HG02884 (cell line): ENCODE measurements around the gene GABBR1.
"Not testable (repeated sequence)": the region's sequence is repeated elsewhere in the genome, so short reads cannot be mapped to it uniquely, and the experiment has no call there.

Experiments used
- ATAC-seq: cut with Tn5 transposase; IDR thresholded peaks from one replicate; pipeline ENCODE4 v1.9.1; 2021; ENCODE audit warnings: mild to moderate bottlenecking, moderate library complexity; ENCODE audit not compliant: unreplicated experiment

The GABBR1 gene

DNA sequence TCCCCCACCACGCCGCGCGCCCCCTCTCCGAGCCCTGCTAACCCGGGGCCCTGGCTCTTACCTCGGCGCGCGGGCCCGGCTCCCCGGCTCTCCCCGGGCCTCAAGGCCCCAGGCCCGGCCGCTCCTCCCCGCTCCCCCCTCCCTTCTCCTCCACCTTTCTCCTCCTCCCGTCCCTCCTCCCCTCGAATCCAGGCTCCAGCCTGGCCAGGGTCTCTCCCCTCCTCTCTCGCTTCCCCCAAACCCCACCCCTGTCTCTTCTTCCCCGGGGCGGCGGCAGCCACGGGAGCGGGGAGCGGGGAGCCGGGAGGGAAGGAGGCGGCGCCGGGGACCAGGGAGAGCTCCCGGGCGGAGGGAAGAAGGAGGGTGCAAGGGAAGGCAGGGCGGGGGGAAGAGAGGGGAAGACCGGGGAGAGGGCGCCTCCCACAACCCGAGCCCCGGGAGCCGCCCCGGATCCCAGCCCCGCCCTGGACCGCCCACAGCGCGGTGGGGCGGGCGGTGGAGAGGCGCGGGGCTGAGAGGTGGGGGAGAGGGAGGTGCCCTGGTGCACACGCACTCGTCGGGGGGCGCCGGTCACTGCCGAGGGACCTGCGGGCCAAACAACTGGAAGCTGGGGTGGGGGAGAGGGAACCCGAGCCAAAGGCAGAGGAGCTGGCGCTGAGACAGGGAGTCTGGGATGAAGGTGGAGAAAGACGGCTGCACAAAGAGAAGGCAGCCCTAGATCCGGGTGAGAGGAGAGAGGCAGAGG lies at the start of gene GABBR1:
Gene GABBR1 (minus strand): TSS at position 395 of the 745 bp plus-strand sequence. CDS start 798 bp downstream, outside the sequence.
- peak; percentile 57 for ATAC-seq

DNA sequence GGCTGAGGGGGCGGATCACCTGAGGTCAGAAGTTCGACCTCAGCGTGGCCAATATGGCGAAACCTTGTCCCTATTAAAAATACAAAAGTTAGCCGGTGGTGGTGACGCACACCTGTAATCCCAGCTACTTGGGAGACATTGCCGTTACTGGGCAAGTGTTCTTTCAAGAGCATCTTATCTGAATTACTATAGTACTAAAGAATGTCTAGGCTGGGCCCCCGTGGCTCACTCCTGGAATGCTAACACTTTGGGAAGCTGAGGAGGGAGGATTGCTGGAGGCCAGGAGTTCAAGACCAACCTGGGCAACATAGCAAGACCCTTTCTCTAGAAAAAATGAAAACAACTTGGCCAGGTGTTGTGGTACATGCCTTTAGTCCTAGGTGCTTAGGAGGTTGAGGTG lies 48.8 kb upstream of the GABBR1 start:
- no peak for ATAC-seq

DNA sequence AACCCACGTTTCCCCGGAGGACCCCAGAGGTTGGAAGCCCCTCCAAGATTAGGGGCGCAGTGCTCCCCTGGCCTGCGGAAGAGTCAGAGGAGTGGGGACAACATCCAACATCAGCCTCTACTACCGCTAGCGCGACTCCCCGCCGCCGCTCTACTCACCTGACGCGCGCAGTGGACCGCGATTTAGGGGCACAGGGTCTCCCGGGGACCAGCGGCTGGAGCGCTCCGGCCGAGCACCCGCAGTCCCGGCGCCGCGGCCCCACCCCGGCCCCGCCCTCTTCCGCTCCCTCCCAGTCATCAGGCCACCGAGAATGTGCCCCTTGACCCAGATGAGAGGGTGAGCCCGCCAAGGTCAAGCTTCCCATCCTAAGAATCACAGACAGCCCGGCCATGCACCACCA lies 47.9 kb upstream of the GABBR1 start, which contains the start of gene ZFP57:
Gene ZFP57 (minus strand): TSS at position 249 of the 400 bp plus-strand sequence. CDS start 4,149 bp downstream, outside the sequence.
- no peak for ATAC-seq

DNA sequence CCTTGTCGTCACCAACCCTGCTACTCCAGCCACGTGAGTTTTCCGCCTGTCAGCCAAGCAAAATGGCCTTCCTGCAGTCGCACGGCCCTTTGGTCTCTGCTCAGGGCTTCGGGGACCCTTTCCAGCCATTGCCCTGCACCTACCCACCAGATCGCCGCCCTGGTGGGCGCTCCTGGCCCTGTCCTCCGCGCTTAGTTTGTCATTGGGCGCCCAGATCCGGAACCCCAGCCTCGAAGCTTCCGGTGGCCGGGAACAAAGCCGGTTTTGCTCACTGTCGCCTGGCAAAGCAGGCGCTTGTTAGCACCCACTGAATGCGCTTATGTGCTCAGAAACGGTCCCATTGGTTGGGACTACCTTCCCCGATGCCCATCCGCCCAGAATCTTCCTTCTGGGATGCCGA lies 47.4 kb upstream of the GABBR1 start:
- no peak for ATAC-seq

- no peak for ATAC-seq
Measured at GRCh38 chr6:29679962-29680361, 47.0 kb upstream of the GABBR1 start.

- ATAC-seq: no peak
Measured at GRCh38 chr6:29678114-29678513, 45.1 kb upstream of the GABBR1 start.

- no peak for ATAC-seq
Measured at GRCh38 chr6:29676981-29677601, 44.1 kb upstream of the GABBR1 start.

- no peak for ATAC-seq
Measured at GRCh38 chr6:29675561-29675960, 42.6 kb upstream of the GABBR1 start.

DNA sequence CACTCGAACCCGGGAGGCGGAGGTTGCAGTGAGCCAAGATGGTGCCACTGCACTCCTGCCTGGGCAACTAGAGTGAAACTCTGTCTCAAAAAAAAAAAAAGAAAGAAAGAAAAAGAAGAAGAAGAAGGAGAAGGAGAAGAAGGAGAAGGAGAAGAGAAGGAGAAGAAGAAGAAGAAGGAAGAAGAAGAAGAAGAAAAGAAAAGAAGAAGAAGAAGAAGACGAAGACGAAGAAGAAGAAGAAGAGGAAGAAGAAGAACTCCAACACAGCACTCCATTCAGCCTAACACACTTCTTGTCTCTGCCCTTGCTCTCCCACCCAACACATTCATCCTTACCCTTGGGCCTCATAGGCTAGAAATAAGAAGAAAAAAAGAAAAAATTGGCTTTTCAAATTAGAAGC lies 41.0 kb upstream of the GABBR1 start:
- ATAC-seq: no peak

DNA sequence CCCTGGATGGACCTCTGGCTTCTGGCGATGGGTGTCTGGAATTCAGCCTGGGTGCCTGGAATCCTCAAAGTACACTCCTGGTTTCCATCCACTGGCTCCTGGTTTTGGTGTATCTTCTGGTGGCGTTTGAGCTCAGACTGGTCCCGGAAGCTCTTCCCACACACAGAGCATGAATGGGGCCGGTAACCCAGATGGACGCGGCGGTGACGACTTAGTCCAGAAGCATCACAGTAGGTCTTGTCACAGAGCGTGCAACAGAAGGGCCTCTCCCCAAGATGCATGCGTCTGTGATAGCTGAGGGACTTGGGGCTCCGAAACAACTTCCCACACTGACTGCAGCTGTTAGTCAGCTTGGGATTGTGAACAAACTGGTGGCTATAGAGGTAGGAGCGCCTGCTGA lies 40.2 kb upstream of the GABBR1 start:
- no peak for ATAC-seq

DNA sequence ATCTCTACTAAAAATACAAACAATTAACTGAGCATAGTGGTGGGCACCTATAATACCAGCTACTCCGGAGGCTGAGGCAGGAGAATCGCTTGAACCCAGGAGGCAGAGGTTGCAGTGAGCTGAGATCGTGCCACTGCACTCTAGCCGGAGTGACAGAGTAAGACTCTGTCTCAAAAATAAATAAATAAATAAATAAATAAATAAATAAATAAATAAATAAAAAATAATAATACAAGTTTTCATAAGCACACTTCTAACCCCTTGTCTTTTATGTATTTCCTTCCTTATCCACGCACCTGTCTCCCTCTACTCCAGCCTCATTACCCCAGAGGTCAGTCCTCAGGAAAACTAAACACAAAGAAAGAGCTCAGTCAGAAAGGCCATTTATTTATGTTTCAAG lies 39.1 kb upstream of the GABBR1 start:
- ATAC-seq: not testable (repeated sequence)

DNA sequence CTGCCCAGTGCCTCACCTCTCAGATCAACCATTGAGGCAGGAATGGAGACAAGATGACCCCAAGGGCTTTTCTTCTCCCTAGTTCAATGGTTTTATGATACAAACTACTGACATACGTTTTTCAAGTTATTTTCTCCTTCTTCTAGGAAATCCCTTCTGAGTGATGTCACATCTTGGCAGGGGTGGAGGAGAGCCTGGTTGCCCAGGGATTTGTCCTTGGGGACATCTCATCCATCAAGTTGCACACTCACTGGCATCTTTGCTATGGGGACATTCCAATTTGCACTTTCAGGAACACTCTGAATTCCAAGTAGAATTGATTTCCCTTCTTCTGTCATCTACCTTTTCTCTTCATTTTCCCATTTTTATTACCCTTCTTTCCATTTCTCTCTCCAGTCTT lies 38.0 kb upstream of the GABBR1 start:
- no peak for ATAC-seq

DNA sequence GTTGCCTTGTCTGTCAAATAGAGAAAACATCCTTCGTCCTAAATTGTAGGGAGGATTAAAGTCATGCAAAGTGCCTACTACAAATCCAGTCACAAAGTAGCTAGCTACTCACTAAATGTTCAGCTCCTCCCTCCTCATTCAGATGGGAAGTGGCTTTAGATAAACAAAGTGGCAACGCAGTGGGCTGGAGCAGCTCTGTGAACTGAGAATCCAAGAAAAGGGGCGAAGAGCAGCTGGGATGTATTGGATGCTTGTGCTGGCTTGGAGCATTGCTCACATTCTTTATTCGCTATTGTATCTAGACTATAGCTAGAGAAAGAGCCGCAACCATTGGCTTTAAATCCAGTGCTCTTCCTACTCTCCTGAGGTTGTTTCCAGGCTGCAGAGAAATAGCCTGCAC lies 34.2 kb upstream of the GABBR1 start:
- no peak for ATAC-seq

- ATAC-seq: no peak
Measured at GRCh38 chr6:29666826-29667130, 33.8 kb upstream of the GABBR1 start.

DNA sequence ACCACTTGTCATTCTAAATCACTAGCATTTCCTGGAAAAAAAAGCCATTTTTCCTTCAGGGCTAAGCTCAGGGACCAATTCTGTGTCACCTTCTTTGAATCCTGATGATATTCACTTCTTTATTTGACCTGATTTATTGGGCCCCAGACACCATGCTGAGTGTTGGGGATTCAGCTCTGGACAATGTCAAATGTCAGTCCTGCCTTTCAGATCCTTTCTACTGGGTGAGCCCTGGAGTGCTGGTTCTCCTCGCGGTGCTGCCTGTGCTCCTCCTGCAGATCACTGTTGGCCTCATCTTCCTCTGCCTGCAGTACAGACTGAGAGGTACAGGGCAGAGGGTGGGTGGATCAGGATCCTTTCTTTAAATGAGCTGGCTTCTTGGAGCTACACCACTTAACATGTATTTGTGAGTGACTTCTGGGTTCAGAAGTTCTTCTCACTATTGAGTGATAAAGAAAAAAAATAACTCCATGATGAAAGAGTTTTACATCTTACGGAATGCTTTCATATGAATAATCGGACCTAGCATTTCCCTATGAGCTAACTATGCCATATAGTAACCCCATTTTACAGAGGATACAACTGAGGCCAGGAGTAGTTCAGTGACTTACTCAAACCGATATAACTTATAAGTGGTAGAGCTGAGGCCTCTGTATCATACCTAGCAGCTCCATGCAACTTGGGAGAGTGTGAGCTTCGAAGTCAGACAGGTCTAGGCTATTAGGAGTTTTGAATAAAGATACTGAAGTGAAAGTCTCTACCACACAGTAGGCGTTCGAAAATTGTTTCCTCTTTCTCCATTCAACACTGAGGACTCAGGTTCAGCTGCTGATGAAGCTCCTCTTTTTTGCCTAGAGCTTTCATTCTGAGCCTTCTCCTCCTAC lies 33.2 kb upstream of the GABBR1 start:
- ATAC-seq: no peak

- no peak for ATAC-seq
Measured at GRCh38 chr6:29663300-29664042, 30.5 kb upstream of the GABBR1 start.

GRCh38 chr6:29661502-29662141 lies 28.6 kb upstream of the GABBR1 start:
- ATAC-seq: not testable (repeated sequence)

GRCh38 chr6:29661071-29661470 lies 28.1 kb upstream of the GABBR1 start:
- no peak for ATAC-seq

GRCh38 chr6:29656798-29657197 lies 23.8 kb upstream of the GABBR1 start, which contains the start of gene MOG:
TSS of gene MOG (plus strand) at chr6:29657092. CDS start at chr6:29657210, 118 bp downstream.
- no peak for ATAC-seq

DNA sequence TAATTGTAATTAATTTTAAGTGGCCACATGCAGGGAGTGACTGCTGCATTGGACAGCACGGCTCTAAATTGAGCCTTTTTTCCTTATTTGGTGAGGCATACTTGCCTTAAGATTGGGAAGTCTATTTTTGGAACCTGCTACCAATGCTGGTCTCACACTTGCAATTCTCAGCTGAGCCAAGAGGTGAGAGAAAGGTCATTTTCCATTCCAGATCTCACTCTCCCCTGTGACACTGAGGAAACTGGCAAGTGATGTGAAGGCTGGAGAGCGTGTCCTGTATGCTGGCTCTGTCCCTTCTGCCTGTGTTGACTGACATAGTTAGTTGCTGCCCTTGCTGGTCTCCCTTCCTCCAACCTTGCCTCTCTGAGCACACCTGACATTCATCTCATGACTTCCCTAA lies 23.2 kb upstream of the GABBR1 start:
- ATAC-seq: no peak
